Adrenal gland (tissue), 5 donors: Measurements from ENCODE around the gene MDGA2.

Experiments used
- CTCF ChIP-seq, 6 experiments: fragments of 450-650 bp in 4 of 6; fragments of 200-600 bp in 2 of 6; sonication (generic) in 1 of 6; IDR thresholded peaks; 1 replicate in 5 of 6; 2 replicates in 1 of 6; pipeline versions ENCODE4 v1.5.1 to v1.8.0; 2016 to 2021; ENCODE audit warnings: antibody characterized with exemption in 6 of 6, mild to moderate bottlenecking in 2 of 6, moderate library complexity in 1 of 6
- POLR2A ChIP-seq, 2 donors: fragments of 450-650 bp; IDR thresholded peaks; one replicate each; pipeline ENCODE4 v1.6.1; 2017; ENCODE audit warnings: antibody characterized with exemption in 2 of 2, mild to moderate bottlenecking in 2 of 2, moderate library complexity in 1 of 2
- donor health status: DM: no; HTN: no; CAD: no.

GRCh38 chr14:47353186-47353585, 322.2 kb downstream of the MDGA2 start:
- TF ChIP-seq CTCF (IDR thresholded peaks at IDR 0.05): no peak
- no peak for TF ChIP-seq POLR2A (IDR thresholded peaks at IDR 0.05)
